Osteocyte (in vitro differentiated cells): ENCODE results near the gene HOXD10. TPM values are rescaled to one million over a fixed set of nuclear protein-coding genes. Genes with fewer than 3 reads are reported as not detected.

ENCODE experiments used
- DNase-seq: peaks from one replicate; pipeline ENCODE4 v3.0.0; 2021; ENCODE audit warnings: mixed read lengths; ENCODE audit not compliant: unreplicated experiment; ENCODE audit errors: extremely low spot score
- H3K27ac Mint-ChIP-seq: one replicate; pipeline ENCODE4 v1.8.0; 2021; ENCODE audit warnings: mild to moderate bottlenecking, mixed read lengths; ENCODE audit not compliant: unreplicated experiment
- H3K27me3 Mint-ChIP-seq: one replicate; pipeline ENCODE4 v1.8.0; 2021; ENCODE audit warnings: mixed read lengths; ENCODE audit not compliant: unreplicated experiment
- H3K36me3 Mint-ChIP-seq: one replicate; pipeline ENCODE4 v1.8.0; 2021; ENCODE audit warnings: mixed read lengths; ENCODE audit not compliant: unreplicated experiment
- H3K4me1 Mint-ChIP-seq: one replicate; pipeline ENCODE4 v1.8.0; 2021; ENCODE audit warnings: mixed read lengths; ENCODE audit not compliant: unreplicated experiment
- H3K4me3 Mint-ChIP-seq: one replicate; pipeline ENCODE4 v1.8.0; 2021; ENCODE audit warnings: mild to moderate bottlenecking, moderate library complexity, mixed read lengths; ENCODE audit not compliant: unreplicated experiment
- H3K9me3 Mint-ChIP-seq: one replicate; pipeline ENCODE4 v1.8.0; 2021; ENCODE audit warnings: mixed read lengths; ENCODE audit not compliant: unreplicated experiment
- total RNA-seq: library from RNA; stranded (reverse); gene quantifications from 2 replicates; pipeline ENCODE4 v1.2.1, GENCODE V29; 2021
- TF ChIP-seq, protein P1 (sequence below): fragments of 200-600 bp; sonication (generic); IDR thresholded peaks from 2 replicates; pipeline ENCODE4 v1.5.0; 2021; ENCODE audit warnings: antibody characterized with exemption, mild to moderate bottlenecking, moderate library complexity

HOXD10 gene
- total RNA-seq, 1 donor from 2014 or later = not detected

DNA sequence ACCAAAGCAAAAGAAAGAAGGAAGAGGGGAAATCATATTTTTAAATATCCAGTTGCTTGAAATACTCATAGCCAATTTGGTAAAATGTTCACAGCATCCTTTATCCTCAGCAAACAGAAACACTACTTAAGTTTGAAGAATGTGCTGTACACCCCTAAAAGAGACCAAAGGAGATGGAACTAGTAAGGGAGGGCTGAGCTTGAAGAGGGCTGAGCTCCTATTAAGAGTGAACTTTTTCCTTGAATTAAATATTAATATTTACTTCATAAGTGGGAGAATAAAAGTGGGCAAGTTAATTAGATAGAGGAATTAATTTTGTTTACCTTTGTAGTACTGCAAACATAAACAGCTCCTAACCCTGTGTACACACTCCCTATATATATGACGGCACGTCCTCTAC, 39.8 kb upstream of the HOXD10 start:
- no peak for DNase-seq
- H3K27me3 Mint-ChIP-seq = peaks cover 77% of the 10 kb centered on the region
- H3K27ac Mint-ChIP-seq = no peak overlapping the region
- no peak overlapping the region for H3K4me3 Mint-ChIP-seq
- H3K36me3 Mint-ChIP-seq = no peaks in the 10 kb centered on the region
- peaks cover 8% of the 10 kb centered on the region for H3K4me1 Mint-ChIP-seq
- H3K9me3 Mint-ChIP-seq = no peaks in the 10 kb centered on the region
- TF ChIP-seq, protein P1, sequence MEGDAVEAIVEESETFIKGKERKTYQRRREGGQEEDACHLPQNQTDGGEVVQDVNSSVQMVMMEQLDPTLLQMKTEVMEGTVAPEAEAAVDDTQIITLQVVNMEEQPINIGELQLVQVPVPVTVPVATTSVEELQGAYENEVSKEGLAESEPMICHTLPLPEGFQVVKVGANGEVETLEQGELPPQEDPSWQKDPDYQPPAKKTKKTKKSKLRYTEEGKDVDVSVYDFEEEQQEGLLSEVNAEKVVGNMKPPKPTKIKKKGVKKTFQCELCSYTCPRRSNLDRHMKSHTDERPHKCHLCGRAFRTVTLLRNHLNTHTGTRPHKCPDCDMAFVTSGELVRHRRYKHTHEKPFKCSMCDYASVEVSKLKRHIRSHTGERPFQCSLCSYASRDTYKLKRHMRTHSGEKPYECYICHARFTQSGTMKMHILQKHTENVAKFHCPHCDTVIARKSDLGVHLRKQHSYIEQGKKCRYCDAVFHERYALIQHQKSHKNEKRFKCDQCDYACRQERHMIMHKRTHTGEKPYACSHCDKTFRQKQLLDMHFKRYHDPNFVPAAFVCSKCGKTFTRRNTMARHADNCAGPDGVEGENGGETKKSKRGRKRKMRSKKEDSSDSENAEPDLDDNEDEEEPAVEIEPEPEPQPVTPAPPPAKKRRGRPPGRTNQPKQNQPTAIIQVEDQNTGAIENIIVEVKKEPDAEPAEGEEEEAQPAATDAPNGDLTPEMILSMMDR = no peak

DNA sequence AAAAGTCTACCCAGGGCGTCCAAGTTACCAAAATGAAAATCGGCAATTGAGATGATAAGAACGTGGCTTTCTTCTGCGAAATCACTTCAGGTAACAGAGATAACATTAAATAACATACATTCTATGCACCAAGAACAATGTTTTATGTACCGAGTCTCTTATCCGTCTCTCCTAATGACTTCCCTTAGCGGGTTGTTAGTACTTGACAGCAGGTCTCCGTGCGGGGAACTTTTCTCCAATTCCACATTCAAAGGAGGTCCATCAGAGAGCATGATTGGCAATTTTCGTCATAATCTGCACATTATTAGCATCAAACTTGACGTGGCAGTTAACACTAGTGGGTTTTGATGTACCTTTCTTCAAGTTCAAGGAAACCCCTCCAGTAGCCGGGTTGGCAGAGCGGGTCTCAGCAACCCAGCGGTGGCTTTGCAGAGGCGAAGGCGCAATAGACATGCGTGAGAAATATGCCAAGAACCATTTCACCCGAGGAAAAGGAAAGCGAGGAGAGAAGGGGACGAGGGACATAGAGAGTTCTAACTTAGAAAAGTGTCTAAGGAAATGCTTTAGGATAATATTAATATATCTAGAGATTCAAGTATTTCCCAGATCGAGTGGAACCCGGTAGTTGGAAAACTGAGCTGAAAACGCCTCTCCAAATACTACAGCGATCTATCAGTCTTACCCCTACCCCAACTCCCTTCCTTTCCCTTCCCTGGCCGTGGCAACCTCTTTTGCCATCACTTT, 37.9 kb upstream of the HOXD10 start:
- H3K27me3 Mint-ChIP-seq = peaks cover 82% of the 10 kb centered on the region
- no peaks in the 10 kb centered on the region for H3K36me3 Mint-ChIP-seq
- no peaks in the 10 kb centered on the region for H3K9me3 Mint-ChIP-seq
- DNase-seq = no peak
- H3K4me3 Mint-ChIP-seq = no peak overlapping the region
- H3K27ac Mint-ChIP-seq = no peak overlapping the region
- peaks cover 18% of the 10 kb centered on the region for H3K4me1 Mint-ChIP-seq
- TF ChIP-seq, protein P1 = no peak

DNA sequence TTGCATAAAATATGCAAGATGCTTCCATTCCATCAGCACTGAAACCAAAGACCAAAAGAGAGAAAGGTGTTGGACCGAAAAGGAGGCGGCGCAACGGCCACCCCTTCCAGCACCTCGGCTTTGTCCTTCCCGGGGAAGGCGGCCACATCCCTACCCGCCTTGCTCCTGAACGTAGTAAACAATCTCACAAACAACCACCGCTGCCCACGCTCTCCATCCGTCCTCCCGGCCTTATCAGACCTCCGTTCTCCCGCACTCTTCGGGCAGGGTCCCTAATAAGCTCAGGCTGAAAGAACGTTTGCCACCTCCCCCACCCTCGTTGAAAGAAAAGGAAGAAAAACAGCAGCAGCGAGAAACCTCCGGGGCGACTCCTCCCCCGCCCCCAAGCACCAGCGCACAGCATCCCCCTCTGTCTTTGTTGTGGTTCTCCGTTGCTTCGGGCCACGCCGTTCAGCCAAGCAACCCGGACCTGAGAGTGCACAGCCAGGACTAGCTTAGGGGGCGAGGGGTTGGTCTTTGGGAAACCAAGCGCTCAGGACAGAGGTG, 37.2 kb upstream of the HOXD10 start:
- H3K9me3 Mint-ChIP-seq = no peaks in the 10 kb centered on the region
- H3K36me3 Mint-ChIP-seq = no peaks in the 10 kb centered on the region
- H3K4me3 Mint-ChIP-seq = peak overlapping the region; percentile 27
- peaks cover 85% of the 10 kb centered on the region for H3K27me3 Mint-ChIP-seq
- TF ChIP-seq, protein P1 = no peak
- H3K4me1 Mint-ChIP-seq = peaks cover 19% of the 10 kb centered on the region
- H3K27ac Mint-ChIP-seq = no peak overlapping the region
- DNase-seq = no peak

DNA sequence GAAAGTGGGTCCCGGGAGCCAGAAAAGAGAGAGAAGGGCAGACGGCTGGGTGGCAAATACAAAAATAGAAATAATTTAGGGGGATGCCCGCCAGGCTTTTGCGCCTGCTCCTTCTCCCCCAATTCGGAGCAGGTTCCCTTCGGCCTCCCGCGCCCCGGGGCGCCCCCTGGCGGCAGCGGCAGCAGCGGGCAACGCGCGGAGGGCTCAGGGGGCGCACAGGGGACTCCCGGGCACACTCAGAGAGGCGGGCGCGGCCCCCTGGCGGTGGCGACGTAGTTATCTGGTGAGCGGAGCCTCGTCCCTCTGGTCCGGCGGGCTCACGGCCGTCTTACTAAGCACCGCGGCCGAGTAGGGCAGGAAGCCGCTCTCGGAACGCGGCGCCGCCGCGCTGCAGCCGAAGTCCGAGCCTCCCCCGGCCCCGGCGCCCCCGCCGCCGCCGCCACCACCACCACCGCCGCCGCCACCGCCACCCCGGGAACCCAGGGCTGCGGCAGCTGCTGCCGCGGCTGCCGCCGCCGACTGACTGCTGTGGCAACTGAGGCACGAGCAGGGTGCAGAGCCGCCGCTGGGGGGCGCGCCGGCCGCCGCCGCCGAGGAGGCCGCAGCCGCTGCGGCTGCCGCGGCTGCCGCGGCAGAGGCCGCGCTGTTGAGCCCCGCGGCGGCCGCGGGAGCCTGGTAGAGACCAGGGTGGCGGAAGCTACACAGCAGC, 36.6 kb upstream of the HOXD10 start:
- no peak for DNase-seq
- H3K36me3 Mint-ChIP-seq = no peaks in the 10 kb centered on the region
- no peak overlapping the region for H3K27ac Mint-ChIP-seq
- peaks cover 85% of the 10 kb centered on the region for H3K27me3 Mint-ChIP-seq
- TF ChIP-seq, protein P1 = peak; percentile 68
- peaks cover 24% of the 10 kb centered on the region for H3K4me1 Mint-ChIP-seq
- no peaks in the 10 kb centered on the region for H3K9me3 Mint-ChIP-seq
- peak overlapping the region; percentile 27 for H3K4me3 Mint-ChIP-seq
